Activated naive CD4-positive, alpha-beta T cell treated with anti-CD3 and anti-CD28 coated beads, Interleukin-2, amount 50 U/mL, for 72 hours (primary cell): ENCODE measurements around the gene CRYGN. TPM values are rescaled to one million over a fixed set of nuclear protein-coding genes. Genes with fewer than 3 reads are reported as not detected.

Source experiments
- ATAC-seq, 2 donors: fragments of 150-1000 bp; cut with Tn5 transposase; 2 replicates each; pipeline ENCODE4 v1.10.0; 2021; ENCODE audit warnings: mild to moderate bottlenecking in 2 of 2, moderate library complexity in 2 of 2
- DNase-seq, 2 donors: peaks; one replicate each; pipeline ENCODE4 v3.0.0; 2021 to 2022; ENCODE audit warnings: low spot score in 2 of 2
- H3K27ac Mint-ChIP-seq, 2 donors: one replicate each; pipeline ENCODE4 v1.8.0; 2022; ENCODE audit warnings: mild to moderate bottlenecking in 2 of 2, mixed read lengths in 2 of 2
- H3K36me3 Mint-ChIP-seq, 2 donors: one replicate each; pipeline ENCODE4 v1.8.0; 2022; ENCODE audit warnings: mixed read lengths in 2 of 2
- H3K9me3 Mint-ChIP-seq, 2 donors: one replicate each; pipeline ENCODE4 v1.8.0; 2022; ENCODE audit warnings: mixed read lengths in 2 of 2
- total RNA-seq, 2 donors: library from RNA; stranded (reverse); gene quantifications; one replicate each; pipeline ENCODE4 v1.2.3, GENCODE V29; 2022

The CRYGN gene
- total RNA-seq, 2 donors from 2014 or later, result 0.61 TPM; not detected in 1

- ATAC-seq (no peak), DNase-seq (no peak)
- no peaks in the 10 kb centered on the region for H3K9me3 Mint-ChIP-seq
- H3K36me3 Mint-ChIP-seq, result no peaks in the 10 kb centered on the region
- peak overlapping the region in 1 of 2 donors; percentile 66 for H3K27ac Mint-ChIP-seq
Measured at GRCh38 chr7:151434549-151434948, 5.4 kb downstream of the CRYGN start.

- Mint-ChIP-seq H3K36me3 (no peaks in the 10 kb centered on the region), H3K9me3 (no peaks in the 10 kb centered on the region), H3K27ac (peak overlapping the region in 1 of 2 donors; percentile 90)
- ATAC-seq (no peak), DNase-seq (peak in 1 of 2 donors; percentile 51)
Measured at GRCh38 chr7:151433721-151434400, 6.1 kb downstream of the CRYGN start.

DNA sequence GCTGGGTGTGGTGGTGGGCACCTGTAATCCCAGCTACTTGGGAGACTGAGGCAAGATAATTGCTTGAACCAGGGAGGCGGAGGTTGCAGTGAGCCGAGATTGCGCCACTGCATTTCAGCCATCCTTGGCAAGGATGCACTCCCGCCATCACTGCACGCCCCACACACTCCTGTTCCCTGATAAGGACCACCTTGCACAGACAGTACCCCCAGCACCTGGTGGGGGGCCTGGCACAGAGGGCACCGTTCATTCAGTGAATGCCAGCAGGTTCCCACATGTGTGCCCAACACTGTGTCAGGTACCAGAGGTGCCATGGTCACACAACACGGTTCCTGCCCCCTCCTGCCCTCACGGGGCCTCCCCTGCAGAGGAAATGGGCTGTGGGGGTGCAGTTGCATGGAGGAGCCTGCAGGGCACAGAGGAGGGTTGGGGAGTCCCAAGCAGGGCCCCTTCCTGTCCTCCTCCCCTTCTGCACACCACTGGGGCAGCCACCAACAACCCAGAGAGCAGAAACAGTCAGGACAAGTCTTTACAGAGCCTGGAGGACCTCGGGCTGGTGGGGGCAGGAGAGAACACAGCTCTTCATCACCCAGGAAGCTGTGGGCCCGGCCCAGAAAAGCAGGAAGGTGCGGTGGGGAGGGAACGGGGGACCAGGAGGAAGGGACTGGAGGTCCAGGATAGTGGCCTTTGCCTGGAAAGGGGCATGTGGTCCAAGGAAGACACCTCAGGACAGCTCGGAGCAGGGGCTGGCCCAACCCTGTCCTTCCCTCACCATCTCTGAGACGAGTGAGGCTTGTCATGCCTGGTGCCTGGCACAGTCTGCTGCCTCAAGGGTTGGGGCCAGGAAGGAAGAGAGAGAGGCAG, 7.1 kb downstream of the CRYGN start:
- Mint-ChIP-seq H3K9me3 (no peaks in the 10 kb centered on the region), H3K36me3 (no peaks in the 10 kb centered on the region), H3K27ac (peak overlapping the region in 1 of 2 donors; percentile 90)
- ATAC-seq, result peak; percentile 82 to 93
- peak; percentile 56 to 80 for DNase-seq

DNA sequence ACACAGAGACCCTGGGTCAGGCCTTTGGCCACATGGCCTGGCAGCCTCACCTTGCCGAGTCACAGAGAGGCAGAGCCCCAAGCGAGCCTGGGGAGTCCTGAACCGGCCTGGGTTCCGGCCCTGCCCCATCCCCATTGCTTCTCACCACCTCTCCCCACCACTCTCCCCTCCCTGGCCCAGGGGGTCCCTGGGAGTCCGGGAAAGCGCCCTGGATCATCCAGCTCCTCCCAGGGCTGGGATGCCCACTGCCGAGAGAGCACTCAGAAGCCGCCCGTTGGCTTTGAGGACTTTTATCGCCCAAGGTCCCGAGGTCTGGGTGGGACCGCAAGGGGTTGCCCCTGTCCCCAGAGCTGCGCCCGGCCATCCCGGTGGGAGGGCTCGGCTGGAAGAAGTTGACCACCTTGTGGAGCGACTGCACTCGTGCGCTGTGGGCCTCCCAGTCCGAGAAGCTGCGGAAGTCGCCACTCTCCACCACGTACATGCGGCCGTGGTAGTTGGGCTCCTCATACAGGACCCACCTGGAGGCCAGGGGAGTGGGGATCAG, 8.1 kb downstream of the CRYGN start:
- ATAC-seq (no peak), DNase-seq (peak in 1 of 2 donors; percentile 44)
- Mint-ChIP-seq H3K9me3 (no peaks in the 10 kb centered on the region), H3K36me3 (no peaks in the 10 kb centered on the region), H3K27ac (no peak overlapping the region)

GRCh38 chr7:151431281-151431767, 8.6 kb downstream of the CRYGN start:
- ATAC-seq (no peak), DNase-seq (peak in 1 of 2 donors; percentile 35)
- Mint-ChIP-seq H3K27ac (no peak overlapping the region), H3K9me3 (no peaks in the 10 kb centered on the region), H3K36me3 (no peaks in the 10 kb centered on the region)

- Mint-ChIP-seq H3K36me3 (no peaks in the 10 kb centered on the region), H3K9me3 (no peaks in the 10 kb centered on the region), H3K27ac (peak overlapping the region in 1 of 2 donors; percentile 56)
- no peak for ATAC-seq
- DNase-seq, result peak in 1 of 2 donors; percentile 53
Measured at GRCh38 chr7:151430391-151431205, 9.3 kb downstream of the CRYGN start.

DNA sequence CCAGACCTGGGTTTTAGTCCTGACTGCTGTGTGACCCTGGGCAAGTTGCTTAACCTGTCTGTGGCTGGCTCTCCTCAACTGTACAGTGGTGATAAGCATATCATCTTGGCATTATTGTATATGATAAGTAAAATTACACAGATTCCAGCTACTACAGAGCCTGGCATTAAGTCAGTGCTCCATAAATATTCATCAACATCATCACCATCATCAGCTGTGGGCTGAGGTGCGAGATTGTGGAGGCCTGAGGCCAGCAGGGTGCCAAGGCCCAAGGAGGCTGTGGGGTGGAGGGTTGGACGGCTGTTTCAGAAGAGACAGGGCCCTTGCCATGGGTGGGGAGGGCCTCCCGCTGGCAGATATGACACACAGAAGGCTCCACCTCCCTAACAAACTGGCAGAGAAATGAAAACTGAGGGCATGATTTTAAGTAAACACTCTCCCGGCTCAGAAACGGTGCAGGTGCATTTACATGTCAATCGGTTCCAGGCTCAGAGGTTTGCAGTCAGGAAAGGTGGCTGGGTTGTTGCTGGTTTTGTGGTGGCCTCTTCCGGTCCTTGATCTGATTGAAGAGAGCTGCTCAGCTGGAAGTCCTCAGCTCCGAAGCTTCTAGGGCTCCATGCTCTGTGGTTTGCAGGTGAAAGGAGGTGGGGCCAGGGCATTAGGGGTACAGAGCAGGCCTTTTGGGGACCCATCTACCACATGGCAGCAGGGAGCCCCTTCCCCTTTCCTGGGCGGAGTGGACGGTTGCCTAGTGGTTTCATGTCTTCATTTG, 10.2 kb downstream of the CRYGN start:
- DNase-seq (peak in 1 of 2 donors; percentile 57), ATAC-seq (peak; percentile 37 to 62)
- Mint-ChIP-seq H3K36me3 (no peaks in the 10 kb centered on the region), H3K9me3 (no peaks in the 10 kb centered on the region), H3K27ac (peak overlapping the region; percentile 44 to 56)

GRCh38 chr7:151429237-151429559, 10.7 kb downstream of the CRYGN start:
- no peak for DNase-seq
- ATAC-seq, result no peak
- H3K9me3 Mint-ChIP-seq, result no peaks in the 10 kb centered on the region
- H3K36me3 Mint-ChIP-seq, result no peaks in the 10 kb centered on the region
- peak overlapping the region in 1 of 2 donors; percentile 56 for H3K27ac Mint-ChIP-seq

DNA sequence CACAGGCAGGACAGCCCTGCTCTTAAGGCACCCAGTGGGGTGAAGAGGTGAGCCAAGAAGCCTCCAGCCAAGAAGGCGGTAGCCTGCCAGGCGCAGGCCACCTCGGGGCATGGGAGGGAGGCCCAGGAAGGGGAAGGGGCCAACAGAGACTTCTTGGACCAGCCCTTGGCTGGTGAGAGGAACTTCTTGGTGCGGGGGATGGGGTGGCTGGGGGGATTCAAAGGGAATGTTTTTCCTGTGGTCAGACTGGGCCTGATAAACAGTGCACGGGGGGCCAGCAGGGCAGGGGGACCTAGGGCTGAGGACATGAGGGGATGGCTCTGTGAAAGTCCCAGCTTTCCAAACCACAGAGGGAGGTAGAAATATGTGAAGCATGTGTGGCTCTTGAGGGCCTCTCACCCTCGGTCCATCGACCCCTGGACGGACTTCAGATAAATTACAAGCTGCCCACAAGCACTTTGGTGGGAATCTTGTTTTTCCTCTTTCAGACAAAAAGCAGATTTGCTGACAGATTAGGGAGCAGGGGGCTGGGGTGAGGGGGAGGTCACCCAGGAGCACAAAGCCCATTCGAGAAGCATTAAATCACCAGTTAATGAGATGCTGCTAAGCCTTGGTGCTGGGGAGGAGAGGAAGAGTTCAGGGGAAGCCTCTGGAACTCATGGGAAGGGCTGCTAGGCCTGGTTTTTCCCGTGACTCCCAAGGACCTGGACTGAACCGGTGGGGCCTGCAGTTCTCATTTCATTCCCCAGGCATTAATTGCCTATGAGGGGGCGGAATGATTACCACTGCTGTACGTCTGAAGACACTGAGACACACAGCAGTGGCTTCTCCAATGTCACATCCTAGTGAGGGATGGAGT, 11.3 kb downstream of the CRYGN start:
- H3K9me3 Mint-ChIP-seq, result no peaks in the 10 kb centered on the region
- no peak for ATAC-seq
- peak overlapping the region in 1 of 2 donors; percentile 20 for H3K27ac Mint-ChIP-seq
- DNase-seq, result peak in 1 of 2 donors; percentile 38
- H3K36me3 Mint-ChIP-seq, result no peaks in the 10 kb centered on the region

DNA sequence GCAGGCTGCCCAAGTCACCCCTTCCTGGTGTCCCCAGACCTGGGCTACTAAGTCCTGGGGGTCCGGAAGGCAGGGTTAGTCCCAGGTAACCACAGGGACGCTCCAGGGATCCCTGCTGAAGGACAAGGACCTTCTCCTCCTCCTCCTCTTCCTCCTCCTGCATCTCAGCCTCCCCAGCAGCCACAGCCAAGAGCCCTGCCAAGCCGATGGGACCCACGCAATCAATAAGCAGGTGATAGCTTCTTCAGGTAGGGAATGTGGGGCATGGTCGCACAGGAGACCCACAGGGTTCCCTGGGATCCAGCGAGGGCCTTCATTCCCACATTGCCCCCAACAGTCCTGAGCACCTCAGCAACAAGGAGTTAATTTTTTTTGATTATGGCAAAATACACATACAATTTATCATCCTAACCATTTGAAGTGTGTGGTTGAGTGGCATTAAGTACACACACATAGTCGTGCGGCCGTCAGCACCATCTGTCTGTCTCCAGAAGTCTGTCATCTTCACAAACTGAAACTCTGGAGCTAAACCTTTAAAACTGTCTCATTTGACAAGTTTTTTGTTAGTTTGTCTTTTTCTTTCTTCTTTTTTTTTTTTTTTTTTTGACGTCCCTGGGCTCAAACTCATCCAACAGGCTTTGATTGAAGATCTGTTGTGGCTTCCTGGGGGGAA, 12.1 kb downstream of the CRYGN start:
- no peaks in the 10 kb centered on the region for H3K36me3 Mint-ChIP-seq
- no peaks in the 10 kb centered on the region for H3K9me3 Mint-ChIP-seq
- ATAC-seq, result no peak
- H3K27ac Mint-ChIP-seq, result peak overlapping the region in 1 of 2 donors; percentile 20
- peak in 1 of 2 donors; percentile 38 for DNase-seq

- Mint-ChIP-seq H3K27ac (no peak overlapping the region), H3K9me3 (peaks cover 0 to 6% of the 10 kb centered on the region in 2 donors), H3K36me3 (peaks cover 0 to 4% of the 10 kb centered on the region in 2 donors)
- DNase-seq, result peak in 1 of 2 donors; percentile 48
- no peak for ATAC-seq
Measured at GRCh38 chr7:151426904-151427704, 12.8 kb downstream of the CRYGN start.

GRCh38 chr7:151426441-151426903, 13.5 kb downstream of the CRYGN start:
- Mint-ChIP-seq H3K9me3 (peaks cover 0 to 12% of the 10 kb centered on the region in 2 donors), H3K36me3 (peaks cover 0 to 10% of the 10 kb centered on the region in 2 donors), H3K27ac (no peak overlapping the region)
- no peak for DNase-seq
- ATAC-seq, result no peak

DNA sequence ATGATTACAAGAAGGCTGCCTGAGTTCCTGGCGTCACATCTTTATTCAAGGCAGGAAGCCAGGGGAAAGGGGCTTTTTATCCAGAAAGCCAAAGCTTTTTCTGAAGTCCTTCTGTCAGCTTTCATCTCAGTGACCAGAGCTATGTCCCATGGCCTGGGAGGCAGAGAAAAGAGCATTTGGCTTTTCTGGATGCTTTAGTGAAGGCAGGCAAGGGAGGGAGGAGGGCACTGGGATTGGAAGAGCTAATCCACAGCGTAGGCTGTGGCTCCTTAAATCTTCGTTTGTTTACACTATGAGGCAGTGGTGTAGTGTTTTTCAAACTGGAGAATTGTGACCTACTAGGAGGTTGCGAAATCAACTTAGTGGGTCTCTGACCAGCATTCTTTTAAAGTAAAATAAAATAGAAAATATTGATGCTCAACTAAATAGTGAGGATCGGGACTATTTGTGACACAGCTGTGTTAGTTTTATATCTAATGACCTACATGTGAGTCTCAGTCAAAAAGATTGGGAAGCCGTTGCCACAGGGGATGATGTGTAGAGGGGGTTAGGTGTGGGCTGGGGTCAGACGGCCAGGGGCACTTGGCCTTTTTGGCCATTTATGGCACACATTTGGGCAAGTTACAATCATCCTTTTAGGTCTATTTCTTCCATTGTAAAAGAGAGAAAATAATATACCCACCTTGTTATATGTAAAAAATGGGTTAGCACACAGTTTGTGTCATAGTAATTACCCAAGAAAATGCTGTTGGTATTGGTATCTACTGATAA, 14.1 kb downstream of the CRYGN start:
- Mint-ChIP-seq H3K27ac (peak overlapping the region in 1 of 2 donors; percentile 55), H3K36me3 (peaks cover 0 to 12% of the 10 kb centered on the region in 2 donors), H3K9me3 (peaks cover 0 to 12% of the 10 kb centered on the region in 2 donors)
- no peak for DNase-seq
- ATAC-seq, result no peak
